HepG2 (cell line): ENCODE results near the gene NCOA6. TPM values are rescaled to one million over a fixed set of nuclear protein-coding genes. Genes with fewer than 3 reads are reported as not detected.

Experiments used
- CEBPZ ChIP-seq: IDR thresholded peaks from 2 replicates; pipeline ENCODE4 v1.6.1; 2012; ENCODE audit warnings: low read length, improper control_type of control experiment
- CENPT ChIP-seq: sonication (generic); formaldehyde crosslinking; IDR thresholded peaks from 2 replicates; pipeline ENCODE4 v1.8.0; 2022; ENCODE audit warnings: low read depth, mild to moderate bottlenecking, moderate library complexity, missing genetic modification reagents
- DR1 ChIP-seq: sonication (generic); formaldehyde crosslinking; IDR thresholded peaks from 2 replicates; pipeline ENCODE4 v1.8.0; 2021; ENCODE audit warnings: mild to moderate bottlenecking, missing genetic modification reagents, inconsistent platforms
- FOXK1 ChIP-seq: sonication (generic); formaldehyde crosslinking; IDR thresholded peaks from 2 replicates; pipeline ENCODE4 v1.4.0; 2020; ENCODE audit warnings: low read depth, missing genetic modification reagents, borderline replicate concordance
- FUBP1 ChIP-seq: sonication (generic); formaldehyde crosslinking; IDR thresholded peaks from 2 replicates; pipeline ENCODE4 v1.5.1; 2020; ENCODE audit warnings: missing genetic modification reagents, mild to moderate bottlenecking, borderline replicate concordance
- HOXA9 ChIP-seq: sonication (generic); formaldehyde crosslinking; IDR thresholded peaks from 2 replicates; pipeline ENCODE4 v1.8.1; 2022; ENCODE audit warnings: missing genetic modification reagents, mild to moderate bottlenecking, moderate library complexity, borderline replicate concordance
- IKZF1 ChIP-seq: fragments of 450-650 bp; IDR thresholded peaks from 2 replicates; pipeline ENCODE4 v1.7.1; 2016
- MATR3 ChIP-seq: sonication (generic); formaldehyde crosslinking; IDR thresholded peaks from 2 replicates; pipeline ENCODE4 v1.4.0; 2020; ENCODE audit warnings: missing genetic modification reagents
- SIX1 ChIP-seq: sonication (generic); formaldehyde crosslinking; IDR thresholded peaks from 2 replicates; pipeline ENCODE4 v1.4.0; 2020; ENCODE audit warnings: missing genetic modification reagents, borderline replicate concordance
- SP4 ChIP-seq: sonication (generic); formaldehyde crosslinking; IDR thresholded peaks from 2 replicates; pipeline ENCODE4 v1.8.1; 2023; ENCODE audit warnings: mild to moderate bottlenecking, missing genetic modification reagents
- THYN1 ChIP-seq: sonication (generic); formaldehyde crosslinking; IDR thresholded peaks from 2 replicates; pipeline ENCODE4 v1.8.1; 2023; ENCODE audit warnings: low read depth, mild to moderate bottlenecking, moderate library complexity, missing genetic modification reagents, borderline replicate concordance
- ZMYM3 ChIP-seq: sonication (generic); formaldehyde crosslinking; IDR thresholded peaks from 2 replicates; pipeline ENCODE4 v1.5.1; 2020; ENCODE audit warnings: mild to moderate bottlenecking, missing genetic modification reagents
- ZNF331 ChIP-seq: sonication (generic); formaldehyde crosslinking; IDR thresholded peaks from 2 replicates; pipeline ENCODE4 v1.4.0; 2020; ENCODE audit warnings: missing genetic modification reagents
- ZNF354B ChIP-seq: sonication (generic); formaldehyde crosslinking; IDR thresholded peaks from 2 replicates; pipeline ENCODE4 v1.8.0; 2022; ENCODE audit warnings: mild to moderate bottlenecking, missing genetic modification reagents
- ZNF414 ChIP-seq: sonication (generic); formaldehyde crosslinking; IDR thresholded peaks from 2 replicates; pipeline ENCODE4 v1.5.0; 2020; ENCODE audit warnings: missing genetic modification reagents
- ZNF644 ChIP-seq: IDR thresholded peaks from 2 replicates; pipeline ENCODE4 v1.6.1; 2016; ENCODE audit warnings: low read depth
- ZNF772 ChIP-seq: sonication (generic); formaldehyde crosslinking; IDR thresholded peaks from 2 replicates; pipeline ENCODE4 v1.5.0; 2020; ENCODE audit warnings: mild to moderate bottlenecking, missing genetic modification reagents
- polyA plus RNA-seq, 8 experiments: library from polyadenylated mRNA; depleted of rRNA in 3 of 8; stranded (reverse) in 7 of 8; unstranded in 1 of 8; fragments of >200 nt; fragmentation: Illumina TruSeq in 4 of 8; extraction: Trizol in 4 of 8; gene quantifications; 2 replicates each; pipeline versions ENCODE4 v1.2.1 to v1.2.3, GENCODE V29; 2011 to 2016; ENCODE audit warnings: low read depth in 4 of 8, missing spikeins in 1 of 8, mixed read lengths in 1 of 8; ENCODE audit not compliant: insufficient read depth in 1 of 8
- total RNA-seq, 5 experiments: library from RNA; depleted of rRNA; stranded (reverse); fragments of >200 nt; fragmentation: Illumina TruSeq; extraction: Trizol; gene quantifications; 2 replicates each; pipeline ENCODE4 v1.2.3, GENCODE V29; 2016; ENCODE audit warnings: low read depth in 1 of 5
- TF ChIP-seq, protein P1 (sequence below): fragments of 450-650 bp; IDR thresholded peaks from 2 replicates; pipeline ENCODE4 v1.6.1; 2017; ENCODE audit warnings: mild to moderate bottlenecking

NCOA6 gene
- total and polyA plus RNA-seq, 2 of the 13 experiments (the other 11 are each of a cell fraction or from before 2014, with no cell fraction given): 11.2 to 29.3 TPM

DNA sequence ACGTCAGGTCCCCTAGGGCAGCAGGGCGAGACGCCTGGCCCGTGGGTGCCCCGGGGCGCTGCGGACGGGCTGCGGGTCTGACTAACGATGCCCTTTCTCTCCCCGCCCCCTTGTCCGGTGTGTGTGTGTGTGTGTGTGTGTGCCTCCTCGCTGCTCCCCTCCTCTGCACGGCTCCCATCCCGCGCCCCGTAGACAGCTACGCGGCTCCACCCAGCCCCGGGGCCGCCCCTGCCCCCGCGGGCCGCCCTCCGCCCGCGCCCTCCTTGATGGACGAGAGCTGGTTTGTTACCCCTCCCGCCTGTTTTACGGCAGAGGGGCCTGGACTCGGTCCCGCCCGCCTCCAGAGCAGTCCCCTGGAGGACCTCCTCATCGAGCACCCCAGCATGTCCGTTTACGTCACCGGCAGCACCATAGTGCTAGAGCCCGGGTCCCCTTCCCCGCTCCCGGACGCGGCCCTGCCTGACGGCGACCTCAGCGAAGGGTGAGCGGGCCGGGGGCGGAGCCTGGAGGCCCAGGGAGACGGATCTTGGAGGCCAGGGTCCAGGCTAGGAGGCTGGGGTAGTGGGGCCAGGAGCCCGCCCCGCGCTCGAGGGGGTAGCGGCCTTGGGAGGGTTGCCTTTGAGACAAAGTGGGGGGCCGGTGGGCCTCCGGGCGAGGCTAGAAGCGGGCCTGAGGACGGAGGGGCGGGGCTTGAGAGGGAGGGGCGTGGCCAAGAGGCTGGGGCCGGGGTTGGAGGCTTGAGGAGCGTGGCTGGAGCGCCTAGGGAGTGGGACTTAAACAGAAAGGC is 116.2 kb downstream of the NCOA6 start (continued):
- TF ChIP-seq ZNF331 (no peak), ZNF772 (no peak), CEBPZ (no peak), THYN1 (CRISPR knock-in tag) (no peak), FOXK1 (CRISPR knock-in tag) (no peak), MATR3 (no peak), SP4 (no peak), HOXA9 (CRISPR knock-in tag) (no peak), CENPT (CRISPR knock-in tag) (no peak), ZNF414 (CRISPR knock-in tag) (no peak), DR1 (CRISPR knock-in tag) (no peak), SIX1 (CRISPR knock-in tag) (no peak), FUBP1 (CRISPR knock-in tag) (no peak), IKZF1 (no peak), ZMYM3 (CRISPR knock-in tag) (no peak), ZNF354B (CRISPR knock-in tag) (no peak), ZNF644 (no peak)
- TF ChIP-seq, protein P1, sequence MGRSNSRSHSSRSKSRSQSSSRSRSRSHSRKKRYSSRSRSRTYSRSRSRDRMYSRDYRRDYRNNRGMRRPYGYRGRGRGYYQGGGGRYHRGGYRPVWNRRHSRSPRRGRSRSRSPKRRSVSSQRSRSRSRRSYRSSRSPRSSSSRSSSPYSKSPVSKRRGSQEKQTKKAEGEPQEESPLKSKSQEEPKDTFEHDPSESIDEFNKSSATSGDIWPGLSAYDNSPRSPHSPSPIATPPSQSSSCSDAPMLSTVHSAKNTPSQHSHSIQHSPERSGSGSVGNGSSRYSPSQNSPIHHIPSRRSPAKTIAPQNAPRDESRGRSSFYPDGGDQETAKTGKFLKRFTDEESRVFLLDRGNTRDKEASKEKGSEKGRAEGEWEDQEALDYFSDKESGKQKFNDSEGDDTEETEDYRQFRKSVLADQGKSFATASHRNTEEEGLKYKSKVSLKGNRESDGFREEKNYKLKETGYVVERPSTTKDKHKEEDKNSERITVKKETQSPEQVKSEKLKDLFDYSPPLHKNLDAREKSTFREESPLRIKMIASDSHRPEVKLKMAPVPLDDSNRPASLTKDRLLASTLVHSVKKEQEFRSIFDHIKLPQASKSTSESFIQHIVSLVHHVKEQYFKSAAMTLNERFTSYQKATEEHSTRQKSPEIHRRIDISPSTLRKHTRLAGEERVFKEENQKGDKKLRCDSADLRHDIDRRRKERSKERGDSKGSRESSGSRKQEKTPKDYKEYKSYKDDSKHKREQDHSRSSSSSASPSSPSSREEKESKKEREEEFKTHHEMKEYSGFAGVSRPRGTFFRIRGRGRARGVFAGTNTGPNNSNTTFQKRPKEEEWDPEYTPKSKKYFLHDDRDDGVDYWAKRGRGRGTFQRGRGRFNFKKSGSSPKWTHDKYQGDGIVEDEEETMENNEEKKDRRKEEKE: no peak
